Body of pancreas (tissue), 4 donors: ENCODE data around the gene OSBPL10.

Source experiments
- POLR2A ChIP-seq, 3 donors: fragments of 450-650 bp; IDR thresholded peaks; one replicate each; pipeline ENCODE4 v1.6.1; 2016; ENCODE audit warnings: antibody characterized with exemption in 3 of 3, mild to moderate bottlenecking in 2 of 3
- TF ChIP-seq, protein P1 (sequence below), 7 experiments: fragments of 450-650 bp in 4 of 7; fragments of 200-600 bp in 3 of 7; sonication (generic) in 3 of 7; IDR thresholded peaks; one replicate each; pipeline ENCODE4 v1.5.1; 2016 to 2019; ENCODE audit warnings: antibody characterized with exemption in 7 of 7

DNA sequence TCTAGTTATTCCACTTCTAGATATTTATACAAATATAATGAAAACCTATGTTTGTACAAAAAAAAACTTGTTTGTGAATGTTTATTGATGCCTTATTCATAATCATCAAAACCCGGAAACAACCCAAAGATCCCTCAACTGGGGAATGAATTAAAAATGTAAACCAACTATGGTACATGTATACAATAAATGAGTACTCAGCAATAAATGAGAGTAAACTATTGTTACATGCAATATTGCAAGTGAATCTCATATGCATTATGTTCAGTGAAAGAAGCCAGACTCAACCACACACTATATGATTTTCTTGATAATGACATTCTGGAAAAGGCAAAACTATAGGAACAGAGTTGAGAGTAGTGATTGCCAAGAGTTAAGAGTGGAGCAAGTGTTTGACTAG lies 12.8 kb upstream of the OSBPL10 start:
- TF ChIP-seq, protein P1, sequence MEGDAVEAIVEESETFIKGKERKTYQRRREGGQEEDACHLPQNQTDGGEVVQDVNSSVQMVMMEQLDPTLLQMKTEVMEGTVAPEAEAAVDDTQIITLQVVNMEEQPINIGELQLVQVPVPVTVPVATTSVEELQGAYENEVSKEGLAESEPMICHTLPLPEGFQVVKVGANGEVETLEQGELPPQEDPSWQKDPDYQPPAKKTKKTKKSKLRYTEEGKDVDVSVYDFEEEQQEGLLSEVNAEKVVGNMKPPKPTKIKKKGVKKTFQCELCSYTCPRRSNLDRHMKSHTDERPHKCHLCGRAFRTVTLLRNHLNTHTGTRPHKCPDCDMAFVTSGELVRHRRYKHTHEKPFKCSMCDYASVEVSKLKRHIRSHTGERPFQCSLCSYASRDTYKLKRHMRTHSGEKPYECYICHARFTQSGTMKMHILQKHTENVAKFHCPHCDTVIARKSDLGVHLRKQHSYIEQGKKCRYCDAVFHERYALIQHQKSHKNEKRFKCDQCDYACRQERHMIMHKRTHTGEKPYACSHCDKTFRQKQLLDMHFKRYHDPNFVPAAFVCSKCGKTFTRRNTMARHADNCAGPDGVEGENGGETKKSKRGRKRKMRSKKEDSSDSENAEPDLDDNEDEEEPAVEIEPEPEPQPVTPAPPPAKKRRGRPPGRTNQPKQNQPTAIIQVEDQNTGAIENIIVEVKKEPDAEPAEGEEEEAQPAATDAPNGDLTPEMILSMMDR (IDR thresholded peaks at IDR 0.05) = no peak
- TF ChIP-seq POLR2A (IDR thresholded peaks at IDR 0.05) = no peak
